ENCODE data around the gene SPI1. TPM values are rescaled to one million over a fixed set of nuclear protein-coding genes. Genes with fewer than 3 reads are reported as not detected.

SPI1 gene
- total and polyA plus RNA-seq, 2 donors (not counting 3 experiments of a cell fraction or from before 2014, with no cell fraction given) = not detected

DNA sequence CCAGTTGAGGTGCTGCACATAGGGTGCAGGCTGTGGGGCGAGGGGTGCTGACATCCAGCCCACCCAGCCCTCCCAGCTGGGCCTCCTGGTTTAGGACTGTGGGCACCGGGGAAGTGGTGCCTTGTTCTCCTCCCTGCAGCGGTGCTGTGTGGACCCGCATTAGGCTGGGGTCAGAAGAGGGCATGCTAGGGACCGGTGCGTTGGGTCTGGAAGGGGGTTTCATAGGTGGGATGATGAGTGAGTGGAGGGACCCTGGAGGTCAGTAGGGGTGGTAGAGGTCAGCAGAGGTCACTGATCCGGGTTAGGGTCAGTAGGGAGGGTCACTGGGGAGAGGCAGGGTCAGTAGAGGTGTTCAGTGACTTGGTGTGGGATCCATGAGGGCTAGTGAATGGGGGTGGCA lies 19.2 kb downstream of the SPI1 start:
- no peaks in the 10 kb centered on the region for H3K9me1 ChIP-seq (replicated peaks; ENCODE audit: control insufficient read depth, extremely low read depth, insufficient read depth, low read length)
- dilution Hi-C loops (cut with MboI; ENCODE audit: extremely low pct_ligation_motif_present, low sequenced_read_pairs) (no loop called here), intact Hi-C loops (cut with micrococcal nuclease) (no loop called here)
- no peaks in the 10 kb centered on the region for H3K36me3 ChIP-seq (ENCODE audit: control insufficient read depth in 2 of 2, extremely low read depth in 1 of 2, insufficient read depth in 2 of 2, low read length in 2 of 2)
- no peaks in the 10 kb centered on the region for H3K79me2 ChIP-seq (ENCODE audit: control insufficient read depth, insufficient read depth, low read length)
- H3K9ac ChIP-seq (replicated peaks; ENCODE audit: extremely low read depth, insufficient read depth, low read length) = no peak overlapping the region
- H3K4me2 ChIP-seq (ENCODE audit: insufficient read depth, low read length) = no peak overlapping the region
- no peaks in the 10 kb centered on the region for H3K4me1 ChIP-seq (ENCODE audit: control insufficient read depth, extremely low read depth, insufficient read depth, low read length)
- H2AFZ ChIP-seq (ENCODE audit: low read depth, low read length) = no peak overlapping the region
- ChIA-PET CTCF (interaction anchor here (1.2 kb wide), 1 partner anchor 15 kb away, joined by 4 read pairs; no protein-coding TSS in a partner anchor), POLR2A (no interaction called here)
- no peak for FAIRE-seq
- no peaks in the 10 kb centered on the region for H3K9me3 ChIP-seq (replicated peaks; ENCODE audit: control insufficient read depth, insufficient read depth, low read length)
- no peak overlapping the region for H3K4me3 ChIP-seq (replicated peaks in 1 of 3; ENCODE audit: insufficient read depth in 1 of 3, low read depth in 1 of 3, low read length in 3 of 3)
- no TSS peak for BruUV-seq (replicated peaks)
- no peak overlapping the region for H3K27ac ChIP-seq (ENCODE audit: insufficient read depth, low read depth, low read length)
- TF ChIP-seq FOS (IDR thresholded peaks at IDR 0.05; ENCODE audit: borderline replicate concordance, insufficient read depth, low read length) = no peak
- TF ChIP-seq EZH2 (IDR thresholded peaks at IDR 0.05; ENCODE audit: borderline replicate concordance, low read depth, low read length, severe bottlenecking) = no peak
- TF ChIP-seq POLR2AphosphoS5 (IDR thresholded peaks at IDR 0.05; ENCODE audit: insufficient read depth, low read depth, low read length) = no peak
- TF ChIP-seq, protein P1, sequence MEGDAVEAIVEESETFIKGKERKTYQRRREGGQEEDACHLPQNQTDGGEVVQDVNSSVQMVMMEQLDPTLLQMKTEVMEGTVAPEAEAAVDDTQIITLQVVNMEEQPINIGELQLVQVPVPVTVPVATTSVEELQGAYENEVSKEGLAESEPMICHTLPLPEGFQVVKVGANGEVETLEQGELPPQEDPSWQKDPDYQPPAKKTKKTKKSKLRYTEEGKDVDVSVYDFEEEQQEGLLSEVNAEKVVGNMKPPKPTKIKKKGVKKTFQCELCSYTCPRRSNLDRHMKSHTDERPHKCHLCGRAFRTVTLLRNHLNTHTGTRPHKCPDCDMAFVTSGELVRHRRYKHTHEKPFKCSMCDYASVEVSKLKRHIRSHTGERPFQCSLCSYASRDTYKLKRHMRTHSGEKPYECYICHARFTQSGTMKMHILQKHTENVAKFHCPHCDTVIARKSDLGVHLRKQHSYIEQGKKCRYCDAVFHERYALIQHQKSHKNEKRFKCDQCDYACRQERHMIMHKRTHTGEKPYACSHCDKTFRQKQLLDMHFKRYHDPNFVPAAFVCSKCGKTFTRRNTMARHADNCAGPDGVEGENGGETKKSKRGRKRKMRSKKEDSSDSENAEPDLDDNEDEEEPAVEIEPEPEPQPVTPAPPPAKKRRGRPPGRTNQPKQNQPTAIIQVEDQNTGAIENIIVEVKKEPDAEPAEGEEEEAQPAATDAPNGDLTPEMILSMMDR (IDR thresholded peaks at IDR 0.05; ENCODE audit: extremely low read depth in 1 of 2, insufficient read depth in 1 of 2, low read depth in 1 of 2, low read length in 2 of 2) = no peak
- no peak for TF ChIP-seq MYC (IDR thresholded peaks at IDR 0.05; ENCODE audit: low read depth, low read length)
- TF ChIP-seq POLR2A (IDR thresholded peaks at IDR 0.05; ENCODE audit: low read depth, low read length) = no peak
- TF ChIP-seq, protein P2, sequence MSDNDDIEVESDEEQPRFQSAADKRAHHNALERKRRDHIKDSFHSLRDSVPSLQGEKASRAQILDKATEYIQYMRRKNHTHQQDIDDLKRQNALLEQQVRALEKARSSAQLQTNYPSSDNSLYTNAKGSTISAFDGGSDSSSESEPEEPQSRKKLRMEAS (IDR thresholded peaks at IDR 0.05; ENCODE audit: insufficient read depth, insufficient read length) = no peak
- no peak for TF ChIP-seq GATA2 (IDR thresholded peaks at IDR 0.05; ENCODE audit: insufficient read depth, insufficient read length, low read depth, low read length)
- no peak for TF ChIP-seq JUN (IDR thresholded peaks at IDR 0.05; ENCODE audit: borderline replicate concordance, insufficient read depth, insufficient read length, low read depth)
- no peak for DNase-seq (ENCODE audit: low read depth, low spot score)
- no peaks in the 10 kb centered on the region for H4K20me1 ChIP-seq (replicated peaks; ENCODE audit: control insufficient read depth, extremely low read depth, insufficient read depth, low read length)
- no peaks in the 10 kb centered on the region for H3K27me3 ChIP-seq (ENCODE audit: control insufficient read depth in 2 of 2, insufficient read depth in 2 of 2, low read length in 2 of 2)
